B cell (primary cell): ENCODE data around the gene GPR142.

ENCODE experiments used
- CTCF ChIP-seq: fragments of 200-600 bp; IDR thresholded peaks from one replicate; pipeline ENCODE4 v1.8.0; 2022; ENCODE audit warnings: antibody characterized with exemption, mild to moderate bottlenecking
- EZH2 ChIP-seq: IDR thresholded peaks from 2 replicates; pipeline ENCODE4 v1.6.1; 2012; ENCODE audit warnings: borderline replicate concordance, low read depth, mild to moderate bottlenecking, moderate library complexity, low read length; ENCODE audit not compliant: insufficient read depth, poor library complexity, severe bottlenecking

GRCh38 chr17:74335529-74336062, 31.7 kb upstream of the GPR142 start:
- no peak for TF ChIP-seq CTCF
- no peak for TF ChIP-seq EZH2
